Bone marrow (tissue), 2 donors: Measurements from ENCODE around the gene VAV3.
"Not testable (repeated sequence)": the region's sequence is repeated elsewhere in the genome, so short reads cannot be mapped to it uniquely, and the experiment has no call there.

Experiments used
- DNase-seq, 2 donors: peaks; one replicate each; lab custom pipeline; 2025; lab: John Stamatoyannopoulos, UW

VAV3 gene

GRCh38 chr1:107740579-107740978, 224.4 kb downstream of the VAV3 start:
- no peak for DNase-seq

- no peak for DNase-seq
Measured at GRCh38 chr1:107739651-107740050, 225.3 kb downstream of the VAV3 start.

- DNase-seq = no peak
Measured at GRCh38 chr1:107739201-107739600, 225.8 kb downstream of the VAV3 start.

GRCh38 chr1:107733401-107733800, 231.6 kb downstream of the VAV3 start:
- not testable (repeated sequence) for DNase-seq

GRCh38 chr1:107727866-107728265, 237.1 kb downstream of the VAV3 start:
- DNase-seq = no peak

- DNase-seq = no peak
Measured at GRCh38 chr1:107726860-107727259, 238.1 kb downstream of the VAV3 start.

GRCh38 chr1:107724648-107725047, 240.3 kb downstream of the VAV3 start:
- DNase-seq = no peak

- DNase-seq = not testable (repeated sequence)
Measured at GRCh38 chr1:107720210-107720609, 244.8 kb downstream of the VAV3 start.

GRCh38 chr1:107710005-107710404, 255.0 kb downstream of the VAV3 start:
- DNase-seq = no peak

- no peak for DNase-seq
Measured at GRCh38 chr1:107707111-107707510, 257.9 kb downstream of the VAV3 start.

- DNase-seq = no peak
Measured at GRCh38 chr1:107706182-107706581, 258.8 kb downstream of the VAV3 start.

GRCh38 chr1:107704911-107705310, 260.1 kb downstream of the VAV3 start:
- no peak for DNase-seq

GRCh38 chr1:107702946-107703571, 261.9 kb downstream of the VAV3 start:
- no peak for DNase-seq

- not testable (repeated sequence) for DNase-seq
Measured at GRCh38 chr1:107700651-107701050, 264.3 kb downstream of the VAV3 start.

GRCh38 chr1:107698161-107698560, 266.8 kb downstream of the VAV3 start:
- DNase-seq = no peak

- no peak for DNase-seq
Measured at GRCh38 chr1:107695341-107695740, 269.6 kb downstream of the VAV3 start.

- no peak for DNase-seq
Measured at GRCh38 chr1:107692580-107693345, 272.2 kb downstream of the VAV3 start.

- no peak for DNase-seq
Measured at GRCh38 chr1:107691540-107691939, 273.4 kb downstream of the VAV3 start.

GRCh38 chr1:107690491-107690890, 274.5 kb downstream of the VAV3 start:
- DNase-seq = no peak

- no peak for DNase-seq
Measured at GRCh38 chr1:107689733-107690132, 275.2 kb downstream of the VAV3 start.

- no peak for DNase-seq
Measured at GRCh38 chr1:107689159-107689558, 275.8 kb downstream of the VAV3 start.

- DNase-seq = no peak
Measured at GRCh38 chr1:107687849-107688753, 276.9 kb downstream of the VAV3 start.

- no peak for DNase-seq
Measured at GRCh38 chr1:107683683-107684082, 281.3 kb downstream of the VAV3 start.
